Stomach (tissue), 9 donors: ENCODE results near the gene PRXL2A. TPM values are rescaled to one million over a fixed set of nuclear protein-coding genes. Genes with fewer than 3 reads are reported as not detected.

Experiments
- DNase-seq, 2 donors: peaks; one replicate each; pipeline versions ENCODE4 v3.0.0 to v3.0.0-alpha.2; 2013 to 2019
- H3K27ac ChIP-seq, 5 donors: fragments of 200-600 bp in 4 of 5; sonication (generic) in 4 of 5; one replicate each; pipeline ENCODE4 v1.5.1; 2013 to 2019; ENCODE audit warnings: mild to moderate bottlenecking in 1 of 5, moderate library complexity in 1 of 5
- H3K27me3 ChIP-seq, 3 donors: fragments of 200-600 bp; sonication (generic); one replicate each; pipeline ENCODE4 v1.5.1; 2017 to 2019; ENCODE audit warnings: mixed run types in 1 of 3
- H3K36me3 ChIP-seq, 4 donors: fragments of 200-600 bp; sonication (generic); 1 replicate in 3 of 4; 2 replicates in 1 of 4; pipeline ENCODE4 v1.5.1; 2016 to 2019
- H3K4me1 ChIP-seq, 4 donors: fragments of 200-600 bp; sonication (generic); one replicate each; pipeline ENCODE4 v1.5.1; 2016 to 2019
- H3K4me3 ChIP-seq, 4 donors: fragments of 200-600 bp; sonication (generic) in 3 of 4; one replicate each; pipeline ENCODE4 v1.5.1; 2016 to 2019; ENCODE audit warnings: mild to moderate bottlenecking in 1 of 4
- H3K9me3 ChIP-seq, 4 donors: fragments of 200-600 bp; sonication (generic); one replicate each; pipeline ENCODE4 v1.5.1; 2016 to 2019
- EP300 ChIP-seq: sonication (generic); formaldehyde crosslinking; IDR thresholded peaks from one replicate; pipeline ENCODE4 v1.6.1; 2017; ENCODE audit warnings: antibody characterized with exemption
- POLR2A ChIP-seq, 4 donors: fragments of 450-650 bp; IDR thresholded peaks; one replicate each; pipeline ENCODE4 v1.6.1; 2016; ENCODE audit warnings: antibody characterized with exemption in 4 of 4, control low read depth in 2 of 4, mild to moderate bottlenecking in 1 of 4, moderate library complexity in 1 of 4
- POLR2AphosphoS5 ChIP-seq, 3 donors: sonication (generic); formaldehyde crosslinking; IDR thresholded peaks; one replicate each; pipeline ENCODE4 v1.6.1; 2016; ENCODE audit warnings: antibody characterized with exemption in 3 of 3
- whole genome bisulfite sequencing, 5 donors: extraction: QIAGEN DNeasy Blood & Tissue Kit in 3 of 5; methylation state at CpG; one replicate each; pipeline versions ENCODE4 v1.1.5 to v1.1.7; 2013 to 2018; 5-methylcytosine and 5-hydroxymethylcytosine counted together
- intact Hi-C: fragments of 100-400 bp; cut with DNase I; formaldehyde crosslinking; loops from one replicate; pipeline ENCODE4 v1.15.1; 2023; ENCODE audit warnings: low total_unique reads
- polyA plus RNA-seq, 3 donors: library from polyadenylated mRNA; stranded (reverse); fragments of 200-250 nt; gene quantifications; one replicate each; pipeline ENCODE4 v1.2.3, GENCODE V29; 2013
- total RNA-seq, 5 donors: library from RNA; depleted of rRNA; stranded (reverse); fragments of >200 nt; gene quantifications; one replicate each; pipeline versions ENCODE4 v1.1.0 to v1.2.3, GENCODE V29; 2014 to 2016
- TF ChIP-seq, protein P1 (sequence below), 7 experiments: fragments of 450-650 bp in 4 of 7; fragments of 200-600 bp in 3 of 7; sonication (generic) in 3 of 7; IDR thresholded peaks; one replicate each; pipeline ENCODE4 v1.5.1; 2016 to 2019; ENCODE audit warnings: antibody characterized with exemption in 7 of 7, control low read depth in 2 of 7, mild to moderate bottlenecking in 1 of 7
- donor health status: healthy with polysubstance abuse.
- donor health status: Bipolar disorder and iron deficiency.
- donor health status: healthy.

PRXL2A gene
- total and polyA plus RNA-seq, 8 donors: 6.7 to 56.8 (median 17.8) TPM

GRCh38 chr10:80405626-80406025 is 2.7 kb upstream of the PRXL2A start:
- peaks cover 0 to 31% (median 22%) of the 10 kb centered on the region in 4 donors for H3K4me1 ChIP-seq
- H3K27me3 ChIP-seq: peaks cover 0 to 14% (median 0%) of the 10 kb centered on the region in 3 donors
- H3K4me3 ChIP-seq: no peak overlapping the region
- no peaks in the 10 kb centered on the region for H3K9me3 ChIP-seq
- peak in 1 of 2 donors; percentile 28 for DNase-seq
- no peaks in the 10 kb centered on the region for H3K36me3 ChIP-seq
- WGBS, 5 donors: 69 to 84% (median 81%) methylated on average over 4 of the region's 4 CpGs
- no peak overlapping the region for H3K27ac ChIP-seq
- intact Hi-C loops: no loop called here
- TF ChIP-seq, protein P1, sequence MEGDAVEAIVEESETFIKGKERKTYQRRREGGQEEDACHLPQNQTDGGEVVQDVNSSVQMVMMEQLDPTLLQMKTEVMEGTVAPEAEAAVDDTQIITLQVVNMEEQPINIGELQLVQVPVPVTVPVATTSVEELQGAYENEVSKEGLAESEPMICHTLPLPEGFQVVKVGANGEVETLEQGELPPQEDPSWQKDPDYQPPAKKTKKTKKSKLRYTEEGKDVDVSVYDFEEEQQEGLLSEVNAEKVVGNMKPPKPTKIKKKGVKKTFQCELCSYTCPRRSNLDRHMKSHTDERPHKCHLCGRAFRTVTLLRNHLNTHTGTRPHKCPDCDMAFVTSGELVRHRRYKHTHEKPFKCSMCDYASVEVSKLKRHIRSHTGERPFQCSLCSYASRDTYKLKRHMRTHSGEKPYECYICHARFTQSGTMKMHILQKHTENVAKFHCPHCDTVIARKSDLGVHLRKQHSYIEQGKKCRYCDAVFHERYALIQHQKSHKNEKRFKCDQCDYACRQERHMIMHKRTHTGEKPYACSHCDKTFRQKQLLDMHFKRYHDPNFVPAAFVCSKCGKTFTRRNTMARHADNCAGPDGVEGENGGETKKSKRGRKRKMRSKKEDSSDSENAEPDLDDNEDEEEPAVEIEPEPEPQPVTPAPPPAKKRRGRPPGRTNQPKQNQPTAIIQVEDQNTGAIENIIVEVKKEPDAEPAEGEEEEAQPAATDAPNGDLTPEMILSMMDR (IDR thresholded peaks at IDR 0.05): no peak
- no peak for TF ChIP-seq POLR2AphosphoS5 (IDR thresholded peaks at IDR 0.05)
- no peak for TF ChIP-seq EP300
- no peak for TF ChIP-seq POLR2A (IDR thresholded peaks at IDR 0.05)

GRCh38 chr10:80406204-80406603 is 2.1 kb upstream of the PRXL2A start:
- peaks cover 3 to 36% (median 26%) of the 10 kb centered on the region in 4 donors for H3K4me1 ChIP-seq
- 64 to 78% (median 72%) methylated on average over 4 of the region's 4 CpGs for WGBS, 5 donors
- no peak overlapping the region for H3K27ac ChIP-seq
- peaks cover 0 to 14% (median 0%) of the 10 kb centered on the region in 3 donors for H3K27me3 ChIP-seq
- TF ChIP-seq POLR2AphosphoS5 (IDR thresholded peaks at IDR 0.05) (no peak), EP300 (no peak), POLR2A (IDR thresholded peaks at IDR 0.05) (no peak)
- TF ChIP-seq, protein P1 (IDR thresholded peaks at IDR 0.05): no peak
- DNase-seq: no peak
- H3K4me3 ChIP-seq: no peak overlapping the region
- no peaks in the 10 kb centered on the region for H3K36me3 ChIP-seq
- intact Hi-C loops: no loop called here
- H3K9me3 ChIP-seq: no peaks in the 10 kb centered on the region

DNA sequence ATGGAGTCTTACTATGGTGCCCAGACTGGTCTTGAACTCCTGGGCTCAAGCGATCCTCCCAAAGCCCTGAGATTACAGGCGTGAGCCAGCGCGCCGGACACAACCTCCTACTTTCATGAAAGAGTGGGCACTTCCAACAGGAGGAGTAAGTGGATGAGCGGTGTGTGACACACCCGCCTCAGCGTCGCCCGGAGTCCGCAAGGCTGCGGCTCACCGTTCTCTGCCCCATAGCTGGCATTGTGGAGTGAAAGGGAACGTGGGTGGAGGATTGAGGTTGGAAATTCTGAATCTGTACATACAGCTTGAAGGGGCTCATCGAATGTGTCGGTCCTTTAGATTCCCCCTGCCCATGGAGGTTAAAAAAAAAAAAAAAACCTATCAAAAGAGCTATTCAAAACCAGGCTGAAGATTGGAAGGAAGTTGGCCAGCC is 524 bp upstream of the PRXL2A start:
- TF ChIP-seq, protein P1 (IDR thresholded peaks at IDR 0.05): no peak
- no peak for TF ChIP-seq POLR2AphosphoS5 (IDR thresholded peaks at IDR 0.05)
- no peak for TF ChIP-seq POLR2A (IDR thresholded peaks at IDR 0.05)
- TF ChIP-seq EP300: no peak
- Histone ChIP-seq H3K4me3 (peak overlapping the region; percentile 65 to 85 (median 77)), H3K36me3 (no peaks in the 10 kb centered on the region), H3K4me1 (peaks cover 3 to 53% (median 37%) of the 10 kb centered on the region in 4 donors), H3K27me3 (peaks cover 0 to 14% (median 0%) of the 10 kb centered on the region in 3 donors), H3K27ac (peak overlapping the region; percentile 27 to 87 (median 69)), H3K9me3 (no peaks in the 10 kb centered on the region)
- peak in 1 of 2 donors; percentile 66 for DNase-seq
- intact Hi-C loops: no loop called here
- 7 to 18% (median 9%) methylated on average over 16 of the region's 16 CpGs for WGBS, 5 donors

- TF ChIP-seq EP300: no peak
- 29 to 37% (median 31%) methylated on average over 11 to 12 of the region's 12 CpGs for WGBS, 5 donors
- no peaks in the 10 kb centered on the region for H3K36me3 ChIP-seq
- peak overlapping the region; percentile 13 to 87 (median 69) for H3K27ac ChIP-seq
- intact Hi-C loops: no loop called here
- H3K4me3 ChIP-seq: peak overlapping the region; percentile 65 to 85 (median 77)
- no peaks in the 10 kb centered on the region for H3K9me3 ChIP-seq
- peaks cover 0 to 14% (median 0%) of the 10 kb centered on the region in 3 donors for H3K27me3 ChIP-seq
- peaks cover 5 to 64% (median 48%) of the 10 kb centered on the region in 4 donors for H3K4me1 ChIP-seq
- no peak for DNase-seq
Measured at GRCh38 chr10:80409121-80409520, 770 bp downstream of the PRXL2A start.

DNA sequence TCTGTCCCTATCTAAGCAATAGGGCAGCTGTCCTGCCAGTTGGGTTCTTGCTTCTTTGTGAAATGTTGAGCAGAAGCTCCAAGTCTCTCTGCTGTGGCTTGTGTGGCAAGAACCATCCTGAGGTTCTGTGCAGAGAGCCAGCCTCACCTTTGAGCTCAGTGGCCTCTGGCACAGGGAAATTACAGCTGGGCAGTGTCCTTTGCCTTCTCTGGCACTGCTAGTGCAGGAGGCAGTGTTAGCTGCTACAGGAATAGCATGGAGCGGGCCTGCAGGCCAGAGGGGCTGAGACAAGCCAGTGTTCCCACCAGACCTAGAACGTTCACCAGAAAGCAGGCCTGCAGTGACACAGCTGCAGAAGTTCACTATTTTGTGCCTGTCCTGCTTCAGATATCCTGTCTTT is 1.8 kb downstream of the PRXL2A start:
- no peaks in the 10 kb centered on the region for H3K36me3 ChIP-seq
- H3K27ac ChIP-seq: peak overlapping the region in 1 of 5 donors; percentile 26
- intact Hi-C loops: no loop called here
- peaks cover 0 to 14% (median 0%) of the 10 kb centered on the region in 3 donors for H3K27me3 ChIP-seq
- H3K4me3 ChIP-seq: no peak overlapping the region
- no peaks in the 10 kb centered on the region for H3K9me3 ChIP-seq
- peaks cover 8 to 74% (median 56%) of the 10 kb centered on the region in 4 donors for H3K4me1 ChIP-seq
- TF ChIP-seq, protein P1 (IDR thresholded peaks at IDR 0.05): no peak
- TF ChIP-seq EP300: no peak
- TF ChIP-seq POLR2A (IDR thresholded peaks at IDR 0.05): no peak
- no peak for TF ChIP-seq POLR2AphosphoS5 (IDR thresholded peaks at IDR 0.05)
- 64 to 80% (median 73%) methylated on average over 2 of the region's 2 CpGs for WGBS, 5 donors
- no peak for DNase-seq
